IgD-negative memory B cell (primary cell): ENCODE results near the gene RPL13A. TPM values are rescaled to one million over a fixed set of nuclear protein-coding genes. Genes with fewer than 3 reads are reported as not detected.
"Not testable (repeated sequence)": the region's sequence is repeated elsewhere in the genome, so short reads cannot be mapped to it uniquely, and the experiment has no call there.

ENCODE experiments used
- H3K27ac Mint-ChIP-seq, 3 donors: one replicate each; pipeline ENCODE4 v1.8.0; 2020 to 2022; ENCODE audit warnings: mild to moderate bottlenecking in 3 of 3, mixed read lengths in 3 of 3, moderate library complexity in 1 of 3
- H3K27me3 Mint-ChIP-seq: one replicate; pipeline ENCODE4 v1.8.0; 2021; ENCODE audit warnings: mixed read lengths
- H3K36me3 Mint-ChIP-seq: one replicate; pipeline ENCODE4 v1.8.0; 2020; ENCODE audit warnings: mild to moderate bottlenecking, mixed read lengths
- H3K4me1 Mint-ChIP-seq, 3 donors: one replicate each; pipeline ENCODE4 v1.8.0; 2020 to 2022; ENCODE audit warnings: mixed read lengths in 3 of 3, mild to moderate bottlenecking in 1 of 3
- H3K4me3 Mint-ChIP-seq, 4 donors: one replicate each; pipeline ENCODE4 v1.8.0; 2020 to 2022; ENCODE audit warnings: mild to moderate bottlenecking in 4 of 4, mixed read lengths in 4 of 4, moderate library complexity in 3 of 4
- H3K9me3 Mint-ChIP-seq, 3 donors: one replicate each; pipeline ENCODE4 v1.8.0; 2020 to 2021; ENCODE audit warnings: mixed read lengths in 3 of 3, mild to moderate bottlenecking in 1 of 3
- polyA plus RNA-seq: library from polyadenylated mRNA; unstranded; fragments of 300-500 nt; fragmentation: Illumina TruSeq; gene quantifications from one replicate; pipeline ENCODE4 v1.2.3, GENCODE V29; 2021

Gene RPL13A
- polyA plus RNA-seq, result 3,792 TPM

DNA sequence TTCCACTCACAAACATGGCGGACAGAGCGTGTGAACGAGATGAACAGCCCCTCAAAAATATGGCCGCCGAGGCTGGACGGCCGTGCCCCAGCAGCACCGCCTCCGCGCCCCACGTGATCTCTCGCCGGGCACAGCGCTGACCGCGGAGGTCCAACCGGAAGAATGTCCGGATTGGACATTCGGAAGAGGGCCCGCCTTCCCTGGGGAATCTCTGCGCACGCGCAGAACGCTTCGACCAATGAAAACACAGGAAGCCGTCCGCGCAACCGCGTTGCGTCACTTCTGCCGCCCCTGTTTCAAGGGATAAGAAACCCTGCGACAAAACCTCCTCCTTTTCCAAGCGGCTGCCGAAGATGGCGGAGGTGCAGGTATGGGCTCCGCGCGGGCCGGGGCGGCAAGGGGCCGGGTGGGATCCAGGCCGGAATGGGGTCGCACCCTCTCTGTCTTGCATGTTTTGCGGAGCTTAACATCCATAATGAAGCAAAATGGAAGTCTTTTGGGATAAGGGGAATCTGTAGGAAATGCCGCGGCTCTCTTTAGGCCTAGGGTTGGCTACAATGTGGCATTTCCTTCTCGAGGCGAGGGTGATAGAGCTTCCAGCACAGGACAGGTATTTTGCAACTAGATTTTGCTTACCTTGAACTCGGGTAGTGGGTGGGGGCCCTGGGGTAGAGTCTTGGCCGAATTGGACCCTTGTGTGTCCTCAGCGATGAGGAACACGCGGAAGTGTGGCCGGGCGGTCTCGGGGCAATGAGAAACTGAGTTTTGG lies at the start of gene RPL13A:
RPL13A (plus strand) TSS at position 332 of the 769 bp plus-strand sequence; CDS start at position 354, 22 bp downstream.
- Mint-ChIP-seq H3K9me3 (peaks cover 0 to 2% (median 0%) of the 10 kb centered on the region in 3 donors), H3K4me3 (peak within 1 kb of the TSS; percentile 82 to 99 (median 97)), H3K27ac (peak within 1 kb of the TSS; percentile 92 to 98 (median 97)), H3K36me3 (peaks cover 4% of the 10 kb centered on the region), H3K4me1 (peaks cover 15 to 19% (median 18%) of the 10 kb centered on the region in 3 donors), H3K27me3 (no peaks in the 10 kb centered on the region)

GRCh38 chr19:49438261-49438660 lies 49.1 kb upstream of the RPL13A start:
- Mint-ChIP-seq H3K36me3 (no peaks in the 10 kb centered on the region), H3K27ac (peak overlapping the region in 1 of 3 donors; percentile 5)

DNA sequence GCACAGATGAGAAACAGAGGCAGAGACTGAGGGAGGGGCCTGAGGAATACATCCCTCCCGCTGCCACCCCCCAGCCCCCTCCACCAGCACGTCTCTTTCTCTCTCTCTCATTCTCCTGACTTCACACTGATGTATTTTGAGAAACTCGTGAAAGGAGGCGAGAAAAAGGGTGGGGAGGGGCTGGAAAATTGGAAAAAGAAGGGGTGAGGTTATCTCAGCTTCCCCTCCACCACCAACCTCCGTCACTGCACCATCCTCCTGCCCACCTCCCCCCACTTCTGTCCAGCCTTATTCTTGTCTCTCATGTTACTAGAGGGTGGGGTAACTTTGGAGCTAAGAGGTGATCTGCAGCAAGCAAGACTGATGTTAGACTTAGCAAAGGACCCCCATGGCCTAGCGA lies 47.6 kb upstream of the RPL13A start:
- H3K36me3 Mint-ChIP-seq, result no peaks in the 10 kb centered on the region
- peaks cover 67% of the 10 kb centered on the region for H3K27me3 Mint-ChIP-seq
- H3K4me3 Mint-ChIP-seq, result peak overlapping the region in 3 of 4 donors; percentile 5 to 66 (median 39)
- H3K4me1 Mint-ChIP-seq, result peaks cover 19 to 22% (median 22%) of the 10 kb centered on the region in 3 donors
- peak overlapping the region in 1 of 3 donors; percentile 20 for H3K27ac Mint-ChIP-seq
- peaks cover 0 to 1% (median 0%) of the 10 kb centered on the region in 3 donors for H3K9me3 Mint-ChIP-seq

More at GRCh38 chr19:49438261-49438660, 49.1 kb upstream of the RPL13A start:
- H3K27me3 Mint-ChIP-seq, result peaks cover 75% of the 10 kb centered on the region
- no peak overlapping the region for H3K4me3 Mint-ChIP-seq
- peaks cover 0 to 1% (median 0%) of the 10 kb centered on the region in 3 donors for H3K9me3 Mint-ChIP-seq
- H3K4me1 Mint-ChIP-seq, result peaks cover 16 to 23% (median 22%) of the 10 kb centered on the region in 3 donors

DNA sequence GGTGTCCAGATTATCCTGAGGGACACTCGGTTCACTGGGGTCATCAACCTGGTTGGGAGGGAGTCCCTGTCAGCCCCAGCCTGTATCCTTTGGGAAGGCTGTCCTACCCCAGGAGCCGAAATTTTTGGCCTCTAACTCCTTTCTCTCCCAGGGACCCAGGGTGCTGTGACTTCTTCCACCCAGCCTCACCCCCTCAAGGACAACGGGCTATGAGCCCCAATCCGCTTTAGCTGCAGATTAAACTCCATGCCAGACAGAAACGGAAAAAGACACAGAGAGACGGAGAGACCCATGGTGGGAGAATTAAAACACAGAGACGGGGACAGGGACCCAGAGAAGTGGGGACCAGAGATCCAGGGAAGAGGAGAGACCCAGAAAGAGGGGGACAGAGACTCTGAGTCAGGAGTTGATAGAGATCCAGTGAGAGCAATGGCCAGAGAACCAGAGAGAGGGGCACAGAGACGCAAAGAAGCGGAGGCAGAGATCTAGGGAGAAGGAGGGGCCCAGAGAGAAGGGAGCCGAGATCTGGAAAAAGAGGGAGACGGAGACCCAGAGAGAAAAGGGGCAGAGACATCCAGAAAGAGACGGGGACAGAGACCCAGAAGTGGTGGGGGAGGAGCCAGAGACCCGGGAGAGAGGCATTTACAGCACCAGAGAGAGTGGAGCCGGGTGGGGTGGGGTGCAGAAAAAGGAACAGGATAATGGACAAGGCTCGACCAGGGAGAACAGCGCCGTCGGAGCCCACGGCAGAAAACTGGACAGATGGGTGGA lies 46.8 kb upstream of the RPL13A start:
- Mint-ChIP-seq H3K9me3 (no peaks in the 10 kb centered on the region), H3K4me3 (peak overlapping the region; percentile 34 to 86 (median 60)), H3K36me3 (no peaks in the 10 kb centered on the region), H3K27ac (peak overlapping the region in 2 of 3 donors; percentile 20 to 78), H3K27me3 (peaks cover 60% of the 10 kb centered on the region), H3K4me1 (peaks cover 15 to 25% (median 20%) of the 10 kb centered on the region in 3 donors)

DNA sequence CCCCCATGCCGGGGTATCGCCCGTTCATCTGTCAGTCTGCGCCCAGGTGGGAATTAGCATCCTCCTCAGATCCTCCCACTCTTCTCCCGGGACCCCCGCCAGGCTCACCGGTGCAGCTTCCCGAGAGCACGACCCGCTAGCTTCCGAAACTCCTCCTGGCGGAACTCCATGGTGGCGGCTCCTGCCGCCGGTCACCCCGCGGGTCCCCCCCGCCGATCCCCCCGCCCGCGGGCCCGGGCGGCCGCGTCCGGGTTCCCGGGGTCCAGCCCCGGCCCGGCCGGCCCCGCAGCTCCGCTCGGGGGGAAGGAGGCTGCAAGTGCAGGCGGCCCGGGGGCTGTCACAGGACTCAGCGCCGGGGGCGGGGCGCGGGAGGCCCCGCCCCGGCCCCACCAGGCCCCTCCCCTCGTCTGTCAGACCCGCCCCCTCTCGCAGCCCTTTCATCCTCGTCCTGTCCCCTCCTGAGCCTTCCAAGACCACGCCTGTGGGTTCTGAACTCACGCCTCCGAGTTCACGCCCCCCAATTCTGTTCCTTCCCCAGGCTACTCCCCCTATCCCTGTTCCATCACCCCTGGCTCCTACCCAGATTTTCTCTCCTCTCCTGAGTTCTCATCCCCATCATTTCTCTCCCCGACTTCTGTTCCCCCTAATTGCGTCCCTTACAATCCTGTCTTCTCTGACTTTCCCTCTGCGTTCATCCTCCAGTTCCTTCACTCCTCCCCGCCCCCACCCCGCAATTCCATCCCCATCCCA lies 46.0 kb upstream of the RPL13A start, which contains the start of gene SLC17A7:
SLC17A7 (minus strand) TSS at position 318 of the 750 bp plus-strand sequence; CDS start at position 170, 148 bp downstream.
- peaks cover 53% of the 10 kb centered on the region for H3K27me3 Mint-ChIP-seq
- H3K27ac Mint-ChIP-seq, result peak within 1 kb of the TSS; percentile 59 to 86 (median 78)
- H3K9me3 Mint-ChIP-seq, result no peaks in the 10 kb centered on the region
- peak within 1 kb of the TSS; percentile 80 to 96 (median 90) for H3K4me3 Mint-ChIP-seq
- H3K4me1 Mint-ChIP-seq, result peaks cover 11 to 25% (median 19%) of the 10 kb centered on the region in 3 donors
- peaks cover 2% of the 10 kb centered on the region for H3K36me3 Mint-ChIP-seq

- Mint-ChIP-seq H3K27me3 (peaks cover 47% of the 10 kb centered on the region), H3K9me3 (no peaks in the 10 kb centered on the region), H3K4me3 (peak overlapping the region; percentile 44 to 96 (median 88)), H3K27ac (peak overlapping the region in 2 of 3 donors; percentile 59 to 86), H3K36me3 (peaks cover 2% of the 10 kb centered on the region), H3K4me1 (peaks cover 11 to 25% (median 18%) of the 10 kb centered on the region in 3 donors)
Observed at GRCh38 chr19:49441960-49442350, 45.5 kb upstream of the RPL13A start.

GRCh38 chr19:49442354-49442753 lies 45.1 kb upstream of the RPL13A start:
- peak overlapping the region; percentile 80 to 96 (median 90) for H3K4me3 Mint-ChIP-seq
- peaks cover 11 to 25% (median 18%) of the 10 kb centered on the region in 3 donors for H3K4me1 Mint-ChIP-seq
- H3K9me3 Mint-ChIP-seq, result no peaks in the 10 kb centered on the region
- peak overlapping the region in 2 of 3 donors; percentile 59 to 86 for H3K27ac Mint-ChIP-seq
- peaks cover 2% of the 10 kb centered on the region for H3K36me3 Mint-ChIP-seq
- peaks cover 43% of the 10 kb centered on the region for H3K27me3 Mint-ChIP-seq

GRCh38 chr19:49442771-49443365 lies 44.5 kb upstream of the RPL13A start:
- H3K27me3 Mint-ChIP-seq, result peaks cover 40% of the 10 kb centered on the region
- H3K9me3 Mint-ChIP-seq, result no peaks in the 10 kb centered on the region
- peak overlapping the region; percentile 86 to 97 (median 93) for H3K27ac Mint-ChIP-seq

DNA sequence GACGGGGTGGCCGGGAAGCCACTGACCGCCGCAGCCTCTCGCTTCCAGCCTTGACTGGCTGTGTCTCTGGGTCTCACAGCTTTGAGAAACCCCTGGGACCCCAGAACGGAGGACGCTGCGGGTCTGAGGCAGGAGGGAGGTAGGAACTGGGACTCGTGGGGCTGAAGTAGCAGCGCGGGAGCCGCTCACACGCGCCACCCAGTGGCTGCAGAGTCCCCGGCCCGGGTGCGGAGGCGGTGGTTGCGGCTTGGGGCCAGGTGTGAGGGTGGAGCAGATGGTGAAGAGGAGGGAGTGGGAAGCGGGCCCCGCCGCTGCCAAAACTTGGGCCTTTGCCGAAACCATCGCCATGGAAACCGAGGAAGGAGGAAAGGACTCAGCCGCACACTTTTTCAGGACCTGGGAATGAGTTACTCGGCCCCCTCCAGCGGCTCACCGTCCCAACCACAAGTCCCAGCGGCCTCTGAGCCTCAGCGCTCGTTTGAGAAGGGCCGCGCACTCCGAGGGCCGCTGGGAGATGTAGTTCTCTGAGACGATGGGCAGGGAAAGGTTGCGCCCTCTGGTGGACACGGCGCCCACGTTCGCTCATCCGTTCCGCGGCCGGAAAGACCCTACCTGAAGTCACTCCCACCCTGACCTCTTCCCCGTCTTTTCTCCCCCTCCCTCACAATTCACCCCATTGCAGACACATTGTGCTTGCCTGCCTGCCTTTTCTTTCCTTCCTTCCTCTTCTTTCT lies 43.9 kb upstream of the RPL13A start:
- Mint-ChIP-seq H3K36me3 (peaks cover 2% of the 10 kb centered on the region), H3K9me3 (no peaks in the 10 kb centered on the region), H3K27ac (peak overlapping the region; percentile 86 to 97 (median 93)), H3K4me3 (peak overlapping the region; percentile 80 to 96 (median 90)), H3K4me1 (peaks cover 8 to 23% (median 20%) of the 10 kb centered on the region in 3 donors), H3K27me3 (peaks cover 34% of the 10 kb centered on the region)

More at GRCh38 chr19:49442771-49443365, 44.5 kb upstream of the RPL13A start:
- Mint-ChIP-seq H3K4me3 (peak overlapping the region; percentile 80 to 96 (median 90)), H3K36me3 (peaks cover 2% of the 10 kb centered on the region), H3K4me1 (peaks cover 11 to 25% (median 18%) of the 10 kb centered on the region in 3 donors)

- H3K36me3 Mint-ChIP-seq, H3K9me3 Mint-ChIP-seq: not testable (repeated sequence)
- Mint-ChIP-seq H3K27ac (peak overlapping the region in 2 of 3 donors; percentile 86 to 97), H3K4me3 (peak overlapping the region in 3 of 4 donors; percentile 80 to 96 (median 95)), H3K27me3 (peaks cover 27% of the 10 kb centered on the region), H3K4me1 (peaks cover 5 to 26% (median 22%) of the 10 kb centered on the region in 3 donors)
Observed at GRCh38 chr19:49444100-49444700, 43.2 kb upstream of the RPL13A start.

DNA sequence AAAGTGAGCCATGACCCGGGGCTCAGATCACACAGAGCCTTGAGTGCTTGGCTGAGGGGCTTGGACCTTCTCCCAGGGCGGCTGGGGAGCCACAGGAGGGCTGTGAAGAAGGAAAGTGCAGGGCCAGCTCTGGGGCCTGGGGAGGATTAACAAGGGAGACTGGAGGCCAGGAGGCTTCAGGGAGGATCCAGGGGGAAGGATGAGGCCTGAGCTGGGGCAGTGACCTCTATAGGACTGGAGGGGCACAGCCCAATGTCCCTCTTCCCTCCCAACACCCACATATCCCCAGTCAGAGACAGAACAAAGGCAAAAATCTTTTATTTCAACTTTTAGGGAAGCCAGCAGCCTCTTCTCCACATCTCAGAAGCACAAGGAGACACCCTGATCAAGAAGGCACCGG lies 41.4 kb upstream of the RPL13A start:
- peaks cover 3 to 28% (median 24%) of the 10 kb centered on the region in 3 donors for H3K4me1 Mint-ChIP-seq
- no peaks in the 10 kb centered on the region for H3K9me3 Mint-ChIP-seq
- H3K27me3 Mint-ChIP-seq, result peaks cover 10% of the 10 kb centered on the region
- peak overlapping the region in 2 of 4 donors; percentile 9 to 65 for H3K4me3 Mint-ChIP-seq
- peaks cover 2% of the 10 kb centered on the region for H3K36me3 Mint-ChIP-seq
- H3K27ac Mint-ChIP-seq, result peak overlapping the region in 2 of 3 donors; percentile 86 to 92

GRCh38 chr19:49447485-49448431 lies 39.6 kb upstream of the RPL13A start:
- Mint-ChIP-seq H3K9me3 (no peaks in the 10 kb centered on the region), H3K27me3 (no peaks in the 10 kb centered on the region), H3K27ac (peak overlapping the region in 2 of 3 donors; percentile 23), H3K36me3 (peaks cover 2% of the 10 kb centered on the region), H3K4me3 (peak overlapping the region in 2 of 4 donors; percentile 39 to 54), H3K4me1 (peaks cover 10 to 31% (median 20%) of the 10 kb centered on the region in 3 donors)
